CD14-positive monocyte (primary cell): Measurements from ENCODE around the gene ABHD12. TPM values are rescaled to one million over a fixed set of nuclear protein-coding genes. Genes with fewer than 3 reads are reported as not detected.
A peak's percentile ranks its signal among the peaks of the same experiment; 100 is the strongest.

Source experiments
- DNase-seq, 3 donors: peaks; one replicate each; pipeline ENCODE4 v3.0.0-alpha.2; 2011 to 2022
- H2AFZ ChIP-seq: 2 replicates; pipeline ENCODE4 v1.6.0; 2012; ENCODE audit warnings: mild to moderate bottlenecking, low read depth, low read length, inconsistent platforms; ENCODE audit not compliant: insufficient read depth, poor library complexity, severe bottlenecking
- H3K27ac ChIP-seq, 2 donors: 1 replicate in 1 of 2; 2 replicates in 1 of 2; pipeline ENCODE4 v1.5.1; 2012 to 2013; ENCODE audit warnings: low read length in 2 of 2, control low read depth in 1 of 2, inconsistent platforms in 1 of 2, low read depth in 1 of 2, mild to moderate bottlenecking in 1 of 2
- H3K27me3 ChIP-seq, 2 donors: one replicate each; pipeline versions ENCODE4 v1.6.0 to v1.6.1; 2011 to 2013; ENCODE audit warnings: low read length in 2 of 2; ENCODE audit not compliant: control insufficient read depth in 2 of 2, insufficient read depth in 2 of 2
- H3K36me3 ChIP-seq, 2 donors: replicated peaks in 1 of 2; 1 replicate in 1 of 2; 2 replicates in 1 of 2; pipeline versions ENCODE4 v1.5.1 to v1.6.1; 2012 to 2013; ENCODE audit warnings: low read length in 2 of 2, control low read depth in 1 of 2, inconsistent platforms in 1 of 2, mild to moderate bottlenecking in 1 of 2; ENCODE audit not compliant: insufficient read depth in 2 of 2, control insufficient read depth in 1 of 2
- H3K4me1 ChIP-seq, 2 donors: 1 replicate in 1 of 2; 2 replicates in 1 of 2; pipeline versions ENCODE4 v1.5.1 to v1.6.1; 2012 to 2013; ENCODE audit warnings: low read length in 2 of 2, control low read depth in 1 of 2, inconsistent platforms in 1 of 2, mild to moderate bottlenecking in 1 of 2, moderate library complexity in 1 of 2; ENCODE audit not compliant: insufficient read depth in 2 of 2, control insufficient read depth in 1 of 2
- H3K4me2 ChIP-seq: replicated peaks from 2 replicates; pipeline ENCODE3; 2012; ENCODE audit warnings: low read length, moderate library complexity, mild to moderate bottlenecking; ENCODE audit not compliant: poor library complexity, severe bottlenecking; ENCODE audit errors: extremely low read depth
- H3K4me3 ChIP-seq, 3 experiments: fragments of 200-600 bp in 1 of 3; sonication (generic) in 1 of 3; replicated peaks in 1 of 3; 1 replicate in 2 of 3; 2 replicates in 1 of 3; pipeline ENCODE4 v1.5.1; 2011 to 2013; ENCODE audit warnings: low read length in 3 of 3, mild to moderate bottlenecking in 3 of 3, control low read depth in 2 of 3, low read depth in 2 of 3, inconsistent platforms in 1 of 3, moderate library complexity in 1 of 3
- H3K79me2 ChIP-seq: 2 replicates; pipeline ENCODE4 v1.6.0; 2012; ENCODE audit warnings: mild to moderate bottlenecking, control low read depth, inconsistent platforms, low read length, moderate library complexity; ENCODE audit not compliant: insufficient read depth
- H3K9ac ChIP-seq: 2 replicates; pipeline ENCODE4 v1.6.0; 2017; ENCODE audit warnings: low read length, mild to moderate bottlenecking; ENCODE audit not compliant: insufficient read depth, poor library complexity, severe bottlenecking
- H3K9me3 ChIP-seq, 2 donors: replicated peaks in 1 of 2; 1 replicate in 1 of 2; 2 replicates in 1 of 2; pipeline versions ENCODE4 v1.5.1 to v1.6.1; 2012 to 2013; ENCODE audit warnings: low read length in 2 of 2, control low read depth in 1 of 2; ENCODE audit not compliant: control insufficient read depth in 1 of 2, insufficient read depth in 1 of 2
- H4K20me1 ChIP-seq: 2 replicates; pipeline ENCODE4 v1.6.0; 2012; ENCODE audit warnings: mild to moderate bottlenecking, low read length, control low read depth, moderate library complexity; ENCODE audit not compliant: insufficient read depth
- H3K27ac Mint-ChIP-seq, 7 donors: one replicate each; pipeline ENCODE4 v1.8.0; 2020; ENCODE audit warnings: mild to moderate bottlenecking in 7 of 7, mixed read lengths in 7 of 7, moderate library complexity in 6 of 7, inconsistent platforms in 2 of 7
- H3K27me3 Mint-ChIP-seq, 3 donors: one replicate each; pipeline ENCODE4 v1.8.0; 2021 to 2022; ENCODE audit warnings: low read depth in 3 of 3, mild to moderate bottlenecking in 3 of 3, mixed read lengths in 3 of 3, moderate library complexity in 3 of 3, inconsistent platforms in 1 of 3
- H3K36me3 Mint-ChIP-seq, 2 donors: one replicate each; pipeline ENCODE4 v1.8.0; 2020; ENCODE audit warnings: mixed read lengths in 2 of 2, inconsistent platforms in 1 of 2, mild to moderate bottlenecking in 1 of 2
- H3K4me1 Mint-ChIP-seq: one replicate; pipeline ENCODE4 v1.8.0; 2020; ENCODE audit warnings: mild to moderate bottlenecking, mixed read lengths
- H3K4me3 Mint-ChIP-seq, 2 donors: one replicate each; pipeline ENCODE4 v1.8.0; 2020; ENCODE audit warnings: mild to moderate bottlenecking in 2 of 2, mixed read lengths in 2 of 2, moderate library complexity in 1 of 2
- H3K9me3 Mint-ChIP-seq, 7 donors: one replicate each; pipeline ENCODE4 v1.8.0; 2020 to 2022; ENCODE audit warnings: mixed read lengths in 7 of 7, mild to moderate bottlenecking in 6 of 7, moderate library complexity in 6 of 7, inconsistent platforms in 2 of 7
- CTCF ChIP-seq: fragments of 200-600 bp; IDR thresholded peaks from one replicate; pipeline ENCODE4 v1.8.0; 2022; ENCODE audit warnings: antibody characterized with exemption, mild to moderate bottlenecking
- WGBS: methylation state at CpG from one replicate; pipeline ENCODE4 v1.1.5; 2013; ENCODE audit warnings: missing lambda C conversion rate; ENCODE audit not compliant: insufficient coverage; 5-methylcytosine and 5-hydroxymethylcytosine counted together
- intact Hi-C, 2 donors: fragments of 100-400 bp; cut with micrococcal nuclease; formaldehyde crosslinking; loops; one replicate each; pipeline versions ENCODE4 v1.15.0 to v1.15.1; 2023
- polyA plus RNA-seq, 3 donors: library from polyadenylated mRNA; depleted of rRNA in 1 of 3; unstranded in 2 of 3; stranded (reverse) in 1 of 3; fragments of 300-500 nt in 2 of 3; fragments of >200 nt in 1 of 3; fragmentation: Illumina TruSeq in 2 of 3; gene quantifications; 1 replicate in 2 of 3; 2 replicates in 1 of 3; pipeline ENCODE4 v1.2.3, GENCODE V29; 2012 to 2021

The ABHD12 gene
- polyA plus RNA-seq, 3 donors: 20.3 to 34.5 (median 32.1) TPM

- H3K79me2 ChIP-seq: peaks cover 71% of the 10 kb centered on the region
These were observed 29.4 kb downstream of the ABHD12 start for GRCh38 chr20:25361287-25361683.

GRCh38 chr20:25360631-25361286 is 29.9 kb downstream of the ABHD12 start:
- H3K4me1 Mint-ChIP-seq: peaks cover 28% of the 10 kb centered on the region
- peak overlapping the region; percentile 74 for H3K4me2 ChIP-seq
- H3K36me3 Mint-ChIP-seq: no peaks in the 10 kb centered on the region
- 31% methylated on average over 8 of the region's 10 CpGs for WGBS
- peak overlapping the region; percentile 83 to 94 (median 91) for H3K27ac Mint-ChIP-seq
- DNase-seq: peak; percentile 44 to 53 (median 50)
- H3K9me3 Mint-ChIP-seq: peaks cover 0 to 3% (median 0%) of the 10 kb centered on the region in 7 donors
- peak overlapping the region; percentile 74 for H3K9ac ChIP-seq
- H3K4me3 Mint-ChIP-seq: peak overlapping the region; percentile 78 to 90
- H3K79me2 ChIP-seq: peaks cover 71% of the 10 kb centered on the region
- peak overlapping the region; percentile 40 to 73 (median 52) for H3K4me3 ChIP-seq
- peaks cover 12 to 22% of the 10 kb centered on the region in 2 donors for H3K4me1 ChIP-seq
- no peaks in the 10 kb centered on the region for H4K20me1 ChIP-seq
- H3K27me3 ChIP-seq: no peaks in the 10 kb centered on the region
- intact Hi-C loops: no loop called here
- peak overlapping the region; percentile 92 for H2AFZ ChIP-seq
- H3K36me3 ChIP-seq: no peaks in the 10 kb centered on the region
- peak overlapping the region; percentile 67 to 89 for H3K27ac ChIP-seq
- H3K27me3 Mint-ChIP-seq: no peaks in the 10 kb centered on the region
- no peak for TF ChIP-seq CTCF
- H3K9me3 ChIP-seq: no peaks in the 10 kb centered on the region

More at GRCh38 chr20:25361287-25361683, 29.4 kb downstream of the ABHD12 start:
- Histone ChIP-seq H3K9me3 (no peaks in the 10 kb centered on the region), H3K27me3 (no peaks in the 10 kb centered on the region), H4K20me1 (no peaks in the 10 kb centered on the region), H2AFZ (peak overlapping the region; percentile 92), H3K27ac (peak overlapping the region; percentile 67 to 89), H3K4me3 (peak overlapping the region in 2 of 3 experiments; percentile 40 to 73), H3K4me2 (peak overlapping the region; percentile 74), H3K9ac (peak overlapping the region; percentile 74), H3K36me3 (no peaks in the 10 kb centered on the region), H3K4me1 (peaks cover 12 to 17% of the 10 kb centered on the region in 2 donors)
- H3K4me3 Mint-ChIP-seq: peak overlapping the region; percentile 78 to 90
- H3K9me3 Mint-ChIP-seq: peaks cover 0 to 3% (median 0%) of the 10 kb centered on the region in 7 donors
- DNase-seq: no peak
- H3K4me1 Mint-ChIP-seq: peaks cover 25% of the 10 kb centered on the region
- 100% methylated on average over 1 of the region's 6 CpGs for WGBS
- H3K36me3 Mint-ChIP-seq: no peaks in the 10 kb centered on the region
- intact Hi-C loops: no loop called here
- no peak for TF ChIP-seq CTCF
- no peaks in the 10 kb centered on the region for H3K27me3 Mint-ChIP-seq
- H3K27ac Mint-ChIP-seq: peak overlapping the region in 5 of 7 donors; percentile 83 to 94 (median 89)
